Activated T-cell treated with anti-CD3 and anti-CD28 coated beads, Interleukin-2, amount 50 U/mL, for 72 hours (primary cell): ENCODE results near the gene MAGEC3. TPM values are rescaled to one million over a fixed set of nuclear protein-coding genes. Genes with fewer than 3 reads are reported as not detected.

Source experiments
- total RNA-seq, 2 donors: library from RNA; stranded (reverse); gene quantifications; one replicate each; pipeline ENCODE4 v1.2.3, GENCODE V29; 2022

Gene MAGEC3
- total RNA-seq, 2 donors from 2014 or later: not detected

Other genes with a start within 250 kb of the MAGEC3 start
- not detected for gene SPANXA2, start 248.6 kb upstream of the MAGEC3 start, total RNA-seq
- not detected for gene SPANXD, start 139.6 kb upstream of the MAGEC3 start, total RNA-seq
- gene MAGEC1, start 65.6 kb downstream of the MAGEC3 start, total RNA-seq: not detected